K562 (cell line): ENCODE data around the gene LUC7L3. TPM values are rescaled to one million over a fixed set of nuclear protein-coding genes. Genes with fewer than 3 reads are reported as not detected.
A peak's percentile ranks its signal among the peaks of the same experiment; 100 is the strongest.

Experiments
- ATAC-seq: fragments of 200-7000 bp; cut with Tn5 transposase; 3 replicates; pipeline ENCODE4 v1.9.1; 2020; ENCODE audit warnings: moderate library complexity
- BruUV-seq: library from RNA; stranded (reverse); fragments of 400-500 nt; replicated peaks from 2 replicates; lab custom pipeline; 2021; lab: Mats Ljungman, UMichigan
- CTCF ChIA-PET: fragments of 300-600 bp; formaldehyde crosslinking; extraction: SDS; loops from one replicate; lab custom pipeline; 2021; ENCODE audit warnings: low intra/inter-chr PET ratio; lab: Yijun Ruan, JAX
- POLR2A ChIA-PET: fragments of 300-600, 350-650 bp; sonication (Branson Sonifier 250); formaldehyde crosslinking; extraction: SDS; loops from one replicate; lab custom pipeline; 2021; ENCODE audit warnings: antibody characterized with exemption, inconsistent platforms; lab: Yijun Ruan, JAX
- DNase-seq, 4 experiments: peaks; one replicate each; pipeline versions ENCODE4 v3.0.0 to v3.0.0-alpha.2; 2011 to 2018; ENCODE audit warnings: low spot score in 3 of 4, mixed read lengths in 3 of 4; ENCODE audit errors: extremely low read depth in 1 of 4
- FAIRE-seq: peaks from 2 replicates; lab custom pipeline; 2011; peaks lifted over from hg19 to GRCh38; lab: Jason Lieb, UNC
- H2AFZ ChIP-seq: 2 replicates; pipeline ENCODE4 v1.6.0; 2011; ENCODE audit warnings: low read depth, low read length, control low read depth, inconsistent platforms
- H3K27ac ChIP-seq: fragments of 200-600 bp; 3 replicates; pipeline ENCODE4 v1.8.0; 2011; ENCODE audit warnings: low read depth, mild to moderate bottlenecking, control low read depth, inconsistent platforms, low read length, moderate library complexity, mixed read lengths; ENCODE audit errors: extremely low read depth
- H3K27me3 ChIP-seq, 2 experiments: fragments of 300-600 bp in 1 of 2; 2 replicates in 1 of 2; 3 replicates in 1 of 2; pipeline versions ENCODE4 v1.6.0 to v1.8.0; 2011; ENCODE audit warnings: inconsistent platforms in 2 of 2, low read length in 2 of 2, mild to moderate bottlenecking in 1 of 2, mixed read lengths in 1 of 2, moderate library complexity in 1 of 2; ENCODE audit not compliant: control insufficient read depth in 2 of 2, insufficient read depth in 2 of 2
- H3K36me3 ChIP-seq: fragments of 300-600 bp; 3 replicates; pipeline ENCODE4 v1.8.0; 2011; ENCODE audit warnings: mild to moderate bottlenecking, low read length, inconsistent platforms; ENCODE audit not compliant: control insufficient read depth, insufficient read depth
- H3K4me1 ChIP-seq, 2 experiments: fragments of 200-600 bp in 1 of 2; replicated peaks in 1 of 2; 2 replicates in 1 of 2; 3 replicates in 1 of 2; pipeline versions ENCODE4 v1.5.1 to v1.8.0; 2011; ENCODE audit warnings: inconsistent platforms in 2 of 2, low read length in 2 of 2, mild to moderate bottlenecking in 1 of 2, mixed read lengths in 1 of 2, moderate library complexity in 1 of 2; ENCODE audit not compliant: control insufficient read depth in 2 of 2, insufficient read depth in 2 of 2
- H3K4me2 ChIP-seq: 2 replicates; pipeline ENCODE4 v1.6.1; 2011; ENCODE audit warnings: low read length, control low read depth, inconsistent platforms, mixed read lengths; ENCODE audit not compliant: insufficient read depth
- H3K4me3 ChIP-seq: fragments of 200-600 bp; sonication (generic), shearing (Covaris generic); 2 replicates; pipeline ENCODE4 v1.5.1; 2016; ENCODE audit warnings: control low read depth, inconsistent platforms
- H3K79me2 ChIP-seq: fragments of 200-600 bp; 3 replicates; pipeline ENCODE4 v1.8.0; 2011; ENCODE audit warnings: low read length, inconsistent platforms; ENCODE audit not compliant: control insufficient read depth, insufficient read depth
- H3K9ac ChIP-seq, 2 experiments: 2 replicates each; pipeline versions ENCODE4 v1.6.0 to v1.6.1; 2011; ENCODE audit warnings: low read depth in 2 of 2, low read length in 2 of 2, control low read depth in 1 of 2, inconsistent platforms in 1 of 2, mild to moderate bottlenecking in 1 of 2, mixed read lengths in 1 of 2; ENCODE audit not compliant: insufficient read depth in 1 of 2
- H3K9me1 ChIP-seq: one replicate; pipeline ENCODE4 v1.6.0; 2011; ENCODE audit warnings: inconsistent platforms, mild to moderate bottlenecking, low read length, moderate library complexity; ENCODE audit not compliant: control insufficient read depth, insufficient read depth
- H3K9me3 ChIP-seq: replicated peaks from 2 replicates; pipeline ENCODE4 v1.5.1; 2011; ENCODE audit warnings: low read depth, low read length, inconsistent platforms; ENCODE audit not compliant: control insufficient read depth, insufficient read depth
- H4K20me1 ChIP-seq: replicated peaks from 2 replicates; pipeline ENCODE4 v1.6.1; 2011; ENCODE audit warnings: low read length, inconsistent platforms, mixed read lengths; ENCODE audit not compliant: control insufficient read depth, insufficient read depth
- PBX2 ChIP-seq, 2 experiments: IDR thresholded peaks in 1 of 2; conservative IDR thresholded peaks in 1 of 2; 2 replicates each; pipeline ENCODE4 v1.6.1; 2016; ENCODE audit warnings: low read depth in 2 of 2, mild to moderate bottlenecking in 1 of 2, missing compliant biosample characterization in 1 of 2, missing genetic modification characterization in 1 of 2, moderate library complexity in 1 of 2
- POLR2H ChIP-seq: IDR thresholded peaks from 2 replicates; pipeline ENCODE4 v1.6.1; 2016; ENCODE audit warnings: missing genetic modification characterization, low read depth, mild to moderate bottlenecking, control low read depth, missing compliant biosample characterization, moderate library complexity
- ZBTB2 ChIP-seq: fragments of 450-650 bp; IDR thresholded peaks from 2 replicates; pipeline ENCODE4 v1.6.1; 2016; ENCODE audit warnings: antibody characterized with exemption
- ZC3H8 ChIP-seq: fragments of 450-650 bp; IDR thresholded peaks from 2 replicates; pipeline ENCODE4 v1.6.1; 2017
- ZNF24 ChIP-seq: fragments of 450-650 bp; IDR thresholded peaks from 2 replicates; pipeline ENCODE4 v1.6.1; 2016
- ZNF766 ChIP-seq: fragments of 200-800 bp; sonication (Bioruptor generic); conservative IDR thresholded peaks from 2 replicates; pipeline ENCODE4 v1.6.1; 2016; ENCODE audit warnings: missing genetic modification characterization, missing compliant biosample characterization
- WGBS: fragments of 100-300 bp; shearing (Covaris generic); methylation state at CpG from one replicate; pipeline ENCODE4 v1.1.6; 2016; ENCODE audit warnings: low coverage, mixed read lengths; ENCODE audit not compliant: insufficient coverage; ENCODE audit errors: missing lambda C conversion rate; 5-methylcytosine and 5-hydroxymethylcytosine counted together
- in situ Hi-C: fragments of 300-500 bp; cut with MboI; formaldehyde crosslinking; loops from 4 replicates; pipeline ENCODE4 v1.15.0; 2018; ENCODE audit warnings: inconsistent platforms, mixed read lengths
- intact Hi-C: fragments of 100-400 bp; cut with micrococcal nuclease; formaldehyde crosslinking; loops from 2 replicates; pipeline ENCODE4 v1.14.2; 2022
- polyA plus RNA-seq, 8 experiments: library from polyadenylated mRNA; depleted of rRNA in 4 of 8; stranded (reverse) in 5 of 8; unstranded in 3 of 8; fragments of >200 nt; fragmentation: Nextera tagmentation in 2 of 8; fragmentation: Illumina TruSeq in 1 of 8; extraction: Ambion mirVana in 2 of 8; extraction: Trizol in 1 of 8; gene quantifications; 2 replicates each; pipeline versions ENCODE4 v1.2.1 to v1.2.3, GENCODE V29; 2011 to 2014; ENCODE audit warnings: inconsistent platforms in 1 of 8, missing spikeins in 1 of 8
- total RNA-seq, 7 experiments: library from RNA; depleted of rRNA in 6 of 7; stranded (reverse); fragments of >200 nt in 6 of 7; fragmentation: Illumina TruSeq in 2 of 7; extraction: Trizol in 2 of 7; gene quantifications; 2 replicates each; pipeline versions ENCODE4 v1.2.1 to v1.2.3, GENCODE V29; 2011 to 2021; ENCODE audit warnings: low replicate concordance in 1 of 7

Gene LUC7L3
- total and polyA plus RNA-seq, 9 of the 15 experiments (the other 6 are each of a cell fraction or from before 2014, with no cell fraction given): 80.8 to 284 (median 127) TPM

GRCh38 chr17:50707289-50708049, 11.9 kb upstream of the LUC7L3 start, which contains the start of gene ANKRD40:
TSS of gene ANKRD40 (minus strand) at chr17:50707914. CDS start at chr17:50707654, 260 bp downstream.
- BruUV-seq: TSS peak; percentile 79
- Histone ChIP-seq H3K36me3 (peaks cover 32% of the 10 kb centered on the region), H3K9me3 (no peaks in the 10 kb centered on the region), H3K9ac (peak within 1 kb of the TSS; percentile 94 to 99), H3K4me3 (peak within 1 kb of the TSS; percentile 56), H3K27ac (peak within 1 kb of the TSS; percentile 95), H3K27me3 (no peaks in the 10 kb centered on the region), H3K79me2 (peaks cover 50% of the 10 kb centered on the region), H3K4me1 (peaks cover 9 to 20% of the 10 kb centered on the region in 2 experiments; a peak in 3 of 5 replicates), H4K20me1 (no peaks in the 10 kb centered on the region), H2AFZ (peak within 1 kb of the TSS; percentile 92), H3K4me2 (peak within 1 kb of the TSS; percentile 94), H3K9me1 (no peaks in the 10 kb centered on the region)
- ChIA-PET CTCF (no interaction called here), POLR2A (interaction anchor here (0.6 to 1.4 kb wide), 9 partner anchors 11 to 157 kb away, joined by 3 to 12 read pairs (median 4); partner anchors contain the start of gene LUC7L3)
- ATAC-seq (peak; percentile 83), DNase-seq (peak; percentile 87 to 93 (median 91)), FAIRE-seq (peak; percentile 78)
- intact Hi-C loops (no loop called here), in situ Hi-C loops (no loop called here)
- WGBS: under 1% methylated on average over 44 of the region's 74 CpGs
- TF ChIP-seq ZC3H8: no peak
- 0 out of 2 replicates have a peak, but pooled peaks have one; percentile 63 for TF ChIP-seq ZNF766 (CRISPR knock-in tag)
- TF ChIP-seq PBX2 (CRISPR knock-in tag; IDR thresholded peaks at IDR 0.05; ENCODE audit: low read depth): no peak
- no peak for TF ChIP-seq PBX2 (tag; conservative IDR thresholded peaks at IDR 0.05; ENCODE audit: low read depth)
- TF ChIP-seq ZBTB2: peak; percentile 85
- peak; percentile 78 for TF ChIP-seq ZNF24
- TF ChIP-seq POLR2H (tag): no peak; the same call in 1 of the 2 replicates
